Endothelial cell of umbilical vein (primary cell): ENCODE results near the gene ELL2. TPM values are rescaled to one million over a fixed set of nuclear protein-coding genes. Genes with fewer than 3 reads are reported as not detected.

Source experiments
- BruUV-seq: library from RNA; stranded (reverse); fragments of 400-500 nt; replicated peaks from 2 replicates; lab custom pipeline; 2021; lab: Mats Ljungman, UMichigan
- CTCF ChIA-PET: fragments of 300-600, 350-600 bp; sonication (Branson Sonifier 250); formaldehyde crosslinking; loops from one replicate; lab custom pipeline; 2021; ENCODE audit warnings: antibody characterized with exemption, inconsistent platforms; lab: Charles Lee
- POLR2A ChIA-PET: fragments of 300-600, 350-600 bp; sonication (Branson Sonifier 250); formaldehyde crosslinking; loops from one replicate; lab custom pipeline; 2021; ENCODE audit warnings: antibody characterized with exemption, inconsistent platforms; lab: Charles Lee
- DNase-seq: peaks from one replicate; pipeline ENCODE4 v3.0.0-alpha.2; 2011; ENCODE audit warnings: low read depth, low spot score
- FAIRE-seq: peaks from 2 replicates; lab custom pipeline; 2011; peaks lifted over from hg19 to GRCh38; lab: Jason Lieb, UNC
- H2AFZ ChIP-seq: 2 replicates; pipeline ENCODE4 v1.6.0; 2012; ENCODE audit warnings: low read depth, low read length, control low read depth, inconsistent platforms
- H3K27ac ChIP-seq: 2 replicates; pipeline ENCODE4 v1.5.1; 2011; ENCODE audit warnings: low read depth, mild to moderate bottlenecking, control low read depth, low read length, moderate library complexity; ENCODE audit not compliant: insufficient read depth
- H3K27me3 ChIP-seq, 2 experiments: 2 replicates each; pipeline versions ENCODE4 v1.6.0 to v1.6.1; 2011; ENCODE audit warnings: low read length in 2 of 2, mixed read lengths in 1 of 2; ENCODE audit not compliant: control insufficient read depth in 2 of 2, insufficient read depth in 2 of 2
- H3K36me3 ChIP-seq, 2 experiments: 2 replicates in 1 of 2; 3 replicates in 1 of 2; pipeline ENCODE4 v1.5.1; 2011; ENCODE audit warnings: low read length in 2 of 2, mild to moderate bottlenecking in 1 of 2, moderate library complexity in 1 of 2; ENCODE audit not compliant: control insufficient read depth in 2 of 2, insufficient read depth in 2 of 2; ENCODE audit errors: extremely low read depth in 1 of 2
- H3K4me1 ChIP-seq: 3 replicates; pipeline ENCODE4 v1.5.1; 2011; ENCODE audit warnings: mild to moderate bottlenecking, low read length; ENCODE audit not compliant: control insufficient read depth, insufficient read depth; ENCODE audit errors: extremely low read depth
- H3K4me2 ChIP-seq: 2 replicates; pipeline ENCODE4 v1.6.1; 2011; ENCODE audit warnings: low read length, control low read depth, mixed read lengths; ENCODE audit not compliant: insufficient read depth
- H3K4me3 ChIP-seq, 3 experiments: fragments of 200-600 bp in 1 of 3; sonication (generic), shearing (Covaris generic) in 1 of 3; replicated peaks in 1 of 3; 2 replicates each; pipeline ENCODE4 v1.5.1; 2011 to 2016; ENCODE audit warnings: control low read depth in 3 of 3, low read length in 3 of 3, mild to moderate bottlenecking in 2 of 3, inconsistent platforms in 1 of 3, low read depth in 1 of 3, moderate library complexity in 1 of 3; ENCODE audit not compliant: insufficient read depth in 1 of 3
- H3K79me2 ChIP-seq: 2 replicates; pipeline ENCODE4 v1.6.0; 2012; ENCODE audit warnings: low read length, inconsistent platforms; ENCODE audit not compliant: control insufficient read depth, insufficient read depth
- H3K9ac ChIP-seq: replicated peaks from 2 replicates; pipeline ENCODE3; 2011; ENCODE audit warnings: low read length, control low read depth; ENCODE audit not compliant: insufficient read depth; ENCODE audit errors: extremely low read depth
- H3K9me1 ChIP-seq: replicated peaks from 3 replicates; pipeline ENCODE4 v1.6.0; 2011; ENCODE audit warnings: mild to moderate bottlenecking, low read length; ENCODE audit not compliant: control insufficient read depth, insufficient read depth; ENCODE audit errors: extremely low read depth
- H3K9me3 ChIP-seq: replicated peaks from 2 replicates; pipeline ENCODE4 v1.5.1; 2012; ENCODE audit warnings: low read length, inconsistent platforms; ENCODE audit not compliant: control insufficient read depth, insufficient read depth
- H4K20me1 ChIP-seq: replicated peaks from 2 replicates; pipeline ENCODE3; 2011; ENCODE audit warnings: mild to moderate bottlenecking, low read length; ENCODE audit not compliant: control insufficient read depth, insufficient read depth; ENCODE audit errors: extremely low read depth
- EZH2 ChIP-seq: IDR thresholded peaks from 2 replicates; pipeline ENCODE4 v1.6.1; 2012; ENCODE audit warnings: borderline replicate concordance, low read depth, mild to moderate bottlenecking, moderate library complexity, low read length, inconsistent platforms; ENCODE audit not compliant: severe bottlenecking
- FOS ChIP-seq: IDR thresholded peaks from 2 replicates; pipeline ENCODE4 v1.6.1; 2011; ENCODE audit warnings: mild to moderate bottlenecking, low read length, moderate library complexity, borderline replicate concordance; ENCODE audit not compliant: insufficient read depth
- GATA2 ChIP-seq: IDR thresholded peaks from 2 replicates; pipeline ENCODE4 v1.7.0; 2011; ENCODE audit warnings: low read depth, mild to moderate bottlenecking, moderate library complexity, mixed read lengths, low read length; ENCODE audit not compliant: insufficient read length, insufficient read depth
- JUN ChIP-seq: IDR thresholded peaks from 2 replicates; pipeline ENCODE4 v1.6.1; 2011; ENCODE audit warnings: borderline replicate concordance, low read depth; ENCODE audit not compliant: insufficient read length, insufficient read depth
- POLR2AphosphoS5 ChIP-seq: IDR thresholded peaks from 2 replicates; pipeline ENCODE4 v1.6.1; 2012; ENCODE audit warnings: low read depth, mild to moderate bottlenecking, control low read depth, low read length, moderate library complexity; ENCODE audit not compliant: insufficient read depth
- dilution Hi-C: fragments of 300-500 bp; cut with MboI; formaldehyde crosslinking; loops from one replicate; pipeline ENCODE4 v1.15.0; 2019; ENCODE audit warnings: low sequenced_read_pairs; ENCODE audit not compliant: extremely low pct_ligation_motif_present
- intact Hi-C: fragments of 100-400 bp; cut with micrococcal nuclease; formaldehyde crosslinking; loops from one replicate; pipeline ENCODE4 v1.10.0; 2022
- polyA plus RNA-seq, 4 experiments: library from polyadenylated mRNA; depleted of rRNA in 3 of 4; stranded (reverse) in 3 of 4; unstranded in 1 of 4; fragments of >200 nt; gene quantifications; 2 replicates each; pipeline versions ENCODE4 v1.2.1 to v1.2.3, GENCODE V29; 2011 to 2012; ENCODE audit warnings: missing spikeins in 1 of 4
- total RNA-seq: library from RNA; stranded (reverse); gene quantifications from 2 replicates; pipeline ENCODE4 v1.2.3, GENCODE V29; 2021
- TF ChIP-seq, protein P1 (sequence below), 2 donors: IDR thresholded peaks; 1 replicate in 1 of 2; 2 replicates in 1 of 2; pipeline ENCODE4 v1.5.1; 2011; ENCODE audit warnings: low read length in 2 of 2, mild to moderate bottlenecking in 2 of 2, moderate library complexity in 2 of 2, control low read depth in 1 of 2, inconsistent platforms in 1 of 2, low read depth in 1 of 2; ENCODE audit not compliant: insufficient read depth in 1 of 2; ENCODE audit errors: extremely low read depth in 1 of 2

The ELL2 gene
- total and polyA plus RNA-seq, 2 donors (not counting 3 experiments of a cell fraction or from before 2014, with no cell fraction given), result 6.8 to 26.0 TPM

DNA sequence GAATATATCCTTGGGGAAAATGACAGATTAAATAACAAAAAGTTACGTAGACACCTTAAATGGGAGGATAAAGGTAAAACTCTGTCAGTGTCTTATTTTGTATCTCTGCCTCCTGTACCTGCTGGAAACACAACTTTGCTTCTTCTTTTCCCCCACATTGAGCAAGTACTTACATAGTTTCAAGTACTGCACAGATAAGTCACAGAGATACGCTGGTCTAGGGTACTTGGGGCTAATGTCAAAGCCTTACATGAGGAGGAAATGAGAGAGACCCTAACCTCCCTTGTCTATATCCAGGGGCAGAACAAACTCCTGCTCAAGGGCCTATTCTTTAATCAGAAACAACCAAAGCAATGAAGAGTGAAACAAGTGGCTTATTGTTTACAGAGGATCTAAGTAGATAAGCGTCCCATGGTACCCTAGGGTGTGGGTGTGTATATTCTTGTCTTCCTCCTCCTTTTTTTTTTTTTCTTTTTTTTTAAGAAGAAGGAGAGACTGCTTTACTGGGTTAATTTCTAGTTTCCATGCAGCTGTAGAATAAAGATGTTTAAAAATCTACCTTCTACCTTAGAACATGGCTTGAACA lies 43.1 kb downstream of the ELL2 start:
- Histone ChIP-seq H3K27ac (no peak overlapping the region), H3K36me3 (no peaks in the 10 kb centered on the region), H3K9me1 (no peaks in the 10 kb centered on the region), H4K20me1 (no peaks in the 10 kb centered on the region), H3K79me2 (peaks cover 3% of the 10 kb centered on the region), H3K9me3 (no peaks in the 10 kb centered on the region), H2AFZ (no peak overlapping the region), H3K4me2 (no peak overlapping the region), H3K27me3 (no peaks in the 10 kb centered on the region), H3K9ac (no peak overlapping the region), H3K4me3 (no peak overlapping the region), H3K4me1 (no peaks in the 10 kb centered on the region)
- intact Hi-C loops (no loop called here), dilution Hi-C loops (no loop called here)
- no peak for FAIRE-seq
- no TSS peak for BruUV-seq
- TF ChIP-seq, protein P1, sequence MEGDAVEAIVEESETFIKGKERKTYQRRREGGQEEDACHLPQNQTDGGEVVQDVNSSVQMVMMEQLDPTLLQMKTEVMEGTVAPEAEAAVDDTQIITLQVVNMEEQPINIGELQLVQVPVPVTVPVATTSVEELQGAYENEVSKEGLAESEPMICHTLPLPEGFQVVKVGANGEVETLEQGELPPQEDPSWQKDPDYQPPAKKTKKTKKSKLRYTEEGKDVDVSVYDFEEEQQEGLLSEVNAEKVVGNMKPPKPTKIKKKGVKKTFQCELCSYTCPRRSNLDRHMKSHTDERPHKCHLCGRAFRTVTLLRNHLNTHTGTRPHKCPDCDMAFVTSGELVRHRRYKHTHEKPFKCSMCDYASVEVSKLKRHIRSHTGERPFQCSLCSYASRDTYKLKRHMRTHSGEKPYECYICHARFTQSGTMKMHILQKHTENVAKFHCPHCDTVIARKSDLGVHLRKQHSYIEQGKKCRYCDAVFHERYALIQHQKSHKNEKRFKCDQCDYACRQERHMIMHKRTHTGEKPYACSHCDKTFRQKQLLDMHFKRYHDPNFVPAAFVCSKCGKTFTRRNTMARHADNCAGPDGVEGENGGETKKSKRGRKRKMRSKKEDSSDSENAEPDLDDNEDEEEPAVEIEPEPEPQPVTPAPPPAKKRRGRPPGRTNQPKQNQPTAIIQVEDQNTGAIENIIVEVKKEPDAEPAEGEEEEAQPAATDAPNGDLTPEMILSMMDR (IDR thresholded peaks at IDR 0.05; ENCODE audit: extremely low read depth in 1 of 2, insufficient read depth in 1 of 2, low read depth in 1 of 2, low read length in 2 of 2), result no peak
- ChIA-PET POLR2A (no interaction called here), CTCF (interaction anchor here (1.3 kb wide), 1 partner anchor 18 kb away, joined by 3 read pairs; no protein-coding TSS in a partner anchor)
- DNase-seq, result no peak

DNA sequence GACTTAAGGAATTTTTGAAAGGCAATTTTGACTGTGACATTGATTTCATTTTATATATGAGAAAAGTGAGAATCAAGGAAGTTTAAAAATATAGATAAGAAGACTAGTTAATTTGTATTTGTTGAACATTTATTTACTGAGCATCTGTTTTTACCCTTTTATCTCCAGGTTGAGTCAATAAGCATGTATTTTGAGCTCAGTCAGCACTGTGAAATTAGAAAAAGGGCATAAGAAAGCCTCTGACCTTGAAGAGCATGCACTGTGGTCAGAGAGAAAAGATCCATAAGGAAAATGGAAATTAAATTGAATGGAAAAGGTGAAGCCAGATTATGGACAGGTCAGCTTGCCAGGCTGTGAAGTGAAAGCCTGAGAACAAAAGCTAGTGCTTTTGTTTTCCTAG lies 44.4 kb downstream of the ELL2 start:
- no peaks in the 10 kb centered on the region for H4K20me1 ChIP-seq
- TF ChIP-seq FOS (no peak), POLR2AphosphoS5 (no peak), EZH2 (no peak), JUN (no peak), GATA2 (no peak)
- H3K9me3 ChIP-seq, result no peaks in the 10 kb centered on the region
- H2AFZ ChIP-seq, result no peak overlapping the region
- CTCF ChIA-PET, result interaction anchor here (1.0 to 1.6 kb wide), 4 partner anchors 11 to 420 kb away, joined by 3 to 4 read pairs (median 4); no protein-coding TSS in a partner anchor
- no peak overlapping the region for H3K9ac ChIP-seq
- H3K4me3 ChIP-seq, result no peak overlapping the region
- H3K9me1 ChIP-seq, result no peaks in the 10 kb centered on the region
- H3K27me3 ChIP-seq, result no peaks in the 10 kb centered on the region
- no peak overlapping the region for H3K4me2 ChIP-seq
- dilution Hi-C loops, result no loop called here
- no peak for FAIRE-seq
- H3K27ac ChIP-seq, result no peak overlapping the region
- H3K4me1 ChIP-seq, result no peaks in the 10 kb centered on the region
- POLR2A ChIA-PET, result no interaction called here
- no TSS peak for BruUV-seq
- peaks cover 2% of the 10 kb centered on the region for H3K79me2 ChIP-seq
- intact Hi-C loops, result no loop called here
- no peaks in the 10 kb centered on the region for H3K36me3 ChIP-seq
- DNase-seq, result no peak
